SK-N-SH (cell line): ENCODE measurements around the gene NSDHL. TPM values are rescaled to one million over a fixed set of nuclear protein-coding genes. Genes with fewer than 3 reads are reported as not detected.

Experiments used
- CTCF ChIA-PET: fragments of 300-600, 350-600 bp; formaldehyde crosslinking; extraction: SDS; loops from one replicate; lab custom pipeline; 2021; lab: Yijun Ruan, JAX
- POLR2A ChIA-PET: fragments of 350-600 bp; sonication (Branson Sonifier 250); formaldehyde crosslinking; extraction: SDS; loops from one replicate; lab custom pipeline; 2020; ENCODE audit warnings: antibody characterized with exemption, inconsistent platforms; lab: Yijun Ruan, JAX
- DNase-seq: peaks from one replicate; pipeline ENCODE4 v3.0.0; 2012
- H2AFZ ChIP-seq: fragments of 200-600 bp; sonication (generic); 2 replicates; pipeline ENCODE4 v1.8.1; 2016; ENCODE audit warnings: antibody characterized with exemption, mild to moderate bottlenecking, low read depth
- H3F3A ChIP-seq: fragments of 200-600 bp; sonication (generic); replicated peaks from 2 replicates; pipeline ENCODE3; 2016; ENCODE audit warnings: antibody characterized with exemption, mild to moderate bottlenecking; ENCODE audit not compliant: insufficient read depth
- H3K27ac ChIP-seq, 2 experiments: fragments of 200-500 bp in 1 of 2; fragments of 200-600 bp in 1 of 2; sonication (Bioruptor generic) in 1 of 2; sonication (generic), shearing (Covaris generic) in 1 of 2; 2 replicates each; pipeline versions ENCODE4 v1.5.1 to v1.6.1; 2014 to 2016; ENCODE audit warnings: low read depth in 2 of 2, inconsistent platforms in 1 of 2, low read length in 1 of 2, mild to moderate bottlenecking in 1 of 2, mixed read lengths in 1 of 2
- H3K27me3 ChIP-seq: fragments of 200-600 bp; sonication (generic), shearing (Covaris generic); 2 replicates; pipeline ENCODE4 v1.6.1; 2016; ENCODE audit warnings: mixed run types; ENCODE audit not compliant: insufficient read depth
- H3K36me3 ChIP-seq, 2 experiments: fragments of 200-500 bp in 1 of 2; fragments of 200-600 bp in 1 of 2; sonication (Bioruptor generic) in 1 of 2; sonication (generic) in 1 of 2; replicated peaks in 1 of 2; 2 replicates each; pipeline versions ENCODE3 to v1.5.1; 2014 to 2016; ENCODE audit warnings: low read length in 1 of 2, mild to moderate bottlenecking in 1 of 2; ENCODE audit not compliant: insufficient read depth in 2 of 2, control insufficient read depth in 1 of 2
- H3K4me1 ChIP-seq, 2 experiments: fragments of 200-500 bp in 1 of 2; fragments of 200-600 bp in 1 of 2; sonication (Bioruptor generic) in 1 of 2; sonication (generic), shearing (Covaris generic) in 1 of 2; 2 replicates each; pipeline versions ENCODE4 v1.5.1 to v1.6.1; 2014 to 2016; ENCODE audit warnings: low read depth in 1 of 2, low read length in 1 of 2, mixed run types in 1 of 2; ENCODE audit not compliant: insufficient read depth in 2 of 2, control insufficient read depth in 1 of 2
- H3K4me2 ChIP-seq: fragments of 200-600 bp; sonication (generic), shearing (Covaris generic); 2 replicates; pipeline ENCODE4 v1.6.1; 2017; ENCODE audit warnings: mixed run types
- H3K4me3 ChIP-seq, 2 experiments: fragments of 200-500 bp in 1 of 2; fragments of 200-600 bp in 1 of 2; sonication (Bioruptor generic) in 1 of 2; sonication (generic), shearing (Covaris generic) in 1 of 2; 2 replicates each; pipeline versions ENCODE4 v1.5.1 to v1.8.1; 2014 to 2016; ENCODE audit warnings: low read depth in 2 of 2, inconsistent platforms in 1 of 2, low read length in 1 of 2, mild to moderate bottlenecking in 1 of 2, mixed read lengths in 1 of 2, moderate library complexity in 1 of 2
- H3K79me2 ChIP-seq: fragments of 200-600 bp; sonication (generic); 2 replicates; pipeline ENCODE4 v1.8.1; 2017; ENCODE audit warnings: mild to moderate bottlenecking; ENCODE audit not compliant: insufficient read depth
- H3K9ac ChIP-seq: fragments of 200-600 bp; sonication (generic); 2 replicates; pipeline ENCODE4 v1.6.1; 2017; ENCODE audit warnings: mixed run types
- H3K9me2 ChIP-seq: fragments of 200-600 bp; sonication (generic); 2 replicates; pipeline ENCODE4 v1.6.1; 2017; ENCODE audit warnings: mixed run types
- H3K9me3 ChIP-seq: fragments of 200-600 bp; sonication (generic); 2 replicates; pipeline ENCODE4 v1.6.1; 2017; ENCODE audit warnings: mixed run types, mild to moderate bottlenecking, moderate library complexity
- H4K20me1 ChIP-seq: fragments of 200-600 bp; sonication (generic); 2 replicates; pipeline ENCODE4 v1.6.1; 2017; ENCODE audit warnings: mild to moderate bottlenecking, mixed run types; ENCODE audit not compliant: insufficient read depth
- ELF1 ChIP-seq: IDR thresholded peaks from 2 replicates; pipeline ENCODE4 v1.4.0; 2012
- FOXJ3 ChIP-seq: sonication (generic); formaldehyde crosslinking; IDR thresholded peaks from 2 replicates; pipeline ENCODE4 v1.5.1; 2020; ENCODE audit warnings: mild to moderate bottlenecking, missing genetic modification reagents
- GATA2 ChIP-seq: sonication (generic); formaldehyde crosslinking; IDR thresholded peaks from 2 replicates; pipeline ENCODE4 v1.5.0; 2020; ENCODE audit warnings: mild to moderate bottlenecking, missing genetic modification reagents
- MEF2A ChIP-seq: IDR thresholded peaks from 2 replicates; pipeline ENCODE4 v1.4.0; 2012; ENCODE audit warnings: low read depth, borderline replicate concordance
- MXI1 ChIP-seq: IDR thresholded peaks from 2 replicates; pipeline ENCODE4 v1.6.1; 2012; ENCODE audit warnings: mild to moderate bottlenecking, low read depth, low read length, improper control_type of control experiment
- POLR2AphosphoS5 ChIP-seq: IDR thresholded peaks from 2 replicates; pipeline ENCODE4 v1.6.1; 2012; ENCODE audit warnings: low read depth, low read length
- RAD21 ChIP-seq: IDR thresholded peaks from 2 replicates; pipeline ENCODE4 v1.6.1; 2012; ENCODE audit warnings: mild to moderate bottlenecking, low read length
- RXRA ChIP-seq: IDR thresholded peaks from 2 replicates; pipeline ENCODE4 v1.4.0; 2012; ENCODE audit warnings: low read depth, mild to moderate bottlenecking, borderline replicate concordance
- TAF1 ChIP-seq: IDR thresholded peaks from 2 replicates; pipeline ENCODE4 v1.6.1; 2012; ENCODE audit warnings: low read depth, mild to moderate bottlenecking, low read length, moderate library complexity, borderline replicate concordance
- TEAD4 ChIP-seq: IDR thresholded peaks from 2 replicates; pipeline ENCODE4 v1.4.0; 2012; ENCODE audit warnings: mild to moderate bottlenecking, borderline replicate concordance; ENCODE audit not compliant: insufficient read depth
- WGBS: methylation state at CpG from one replicate; pipeline ENCODE4 v1.1.6; 2017; ENCODE audit warnings: low lambda C conversion rate; 5-methylcytosine and 5-hydroxymethylcytosine counted together
- polyA plus RNA-seq, 3 experiments: library from polyadenylated mRNA; depleted of rRNA; stranded (reverse); fragments of >200 nt; gene quantifications; 2 replicates each; pipeline ENCODE4 v1.2.3, GENCODE V29; 2012
- TF ChIP-seq, protein P1 (sequence below): IDR thresholded peaks from 2 replicates; pipeline ENCODE4 v1.4.0; 2012; ENCODE audit warnings: low read depth, borderline replicate concordance
- TF ChIP-seq, protein P2 (sequence below): fragments of 150-350 bp; IDR thresholded peaks from 2 replicates; pipeline ENCODE4 v1.6.1; 2017; ENCODE audit warnings: antibody characterized with exemption, low read length, low read depth, borderline replicate concordance
- TF ChIP-seq, protein P3 (sequence below): IDR thresholded peaks from 2 replicates; pipeline ENCODE4; 2012
- TF ChIP-seq, protein P4 (sequence below): IDR thresholded peaks from 2 replicates; pipeline ENCODE4 v1.4.0; 2012; ENCODE audit warnings: low read depth, borderline replicate concordance

Gene NSDHL
- polyA plus RNA-seq, 1 of the 3 experiments (the other 2 are of a cell fraction) = 24.8 TPM

- H3K9ac ChIP-seq = no peak overlapping the region
- no peaks in the 10 kb centered on the region for H3K79me2 ChIP-seq
- no peaks in the 10 kb centered on the region for H3K36me3 ChIP-seq
- ChIA-PET POLR2A (no interaction called here), CTCF (interaction anchor here (1.6 to 5.5 kb wide), 6 partner anchors 9 to 1060 kb away, joined by 4 to 49 read pairs (median 10); no protein-coding TSS in a partner anchor)
- H4K20me1 ChIP-seq = no peaks in the 10 kb centered on the region
- no peak for DNase-seq
- H3F3A ChIP-seq = no peaks in the 10 kb centered on the region
- H3K9me2 ChIP-seq = no peaks in the 10 kb centered on the region
- 69% methylated on average over 5 of the region's 5 CpGs for WGBS
- no peaks in the 10 kb centered on the region for H3K9me3 ChIP-seq
- H3K27me3 ChIP-seq = no peaks in the 10 kb centered on the region
- no peak overlapping the region for H2AFZ ChIP-seq
- TF ChIP-seq FOXJ3 (CRISPR knock-in tag) (no peak), RXRA (no peak), TEAD4 (no peak), POLR2AphosphoS5 (no peak), RAD21 (no peak), TAF1 (no peak), MXI1 (no peak), ELF1 (no peak), GATA2 (CRISPR knock-in tag) (no peak), MEF2A (no peak)
- TF ChIP-seq, protein P1, sequence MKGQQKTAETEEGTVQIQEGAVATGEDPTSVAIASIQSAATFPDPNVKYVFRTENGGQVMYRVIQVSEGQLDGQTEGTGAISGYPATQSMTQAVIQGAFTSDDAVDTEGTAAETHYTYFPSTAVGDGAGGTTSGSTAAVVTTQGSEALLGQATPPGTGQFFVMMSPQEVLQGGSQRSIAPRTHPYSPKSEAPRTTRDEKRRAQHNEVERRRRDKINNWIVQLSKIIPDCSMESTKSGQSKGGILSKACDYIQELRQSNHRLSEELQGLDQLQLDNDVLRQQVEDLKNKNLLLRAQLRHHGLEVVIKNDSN = no peak
- TF ChIP-seq, protein P2, sequence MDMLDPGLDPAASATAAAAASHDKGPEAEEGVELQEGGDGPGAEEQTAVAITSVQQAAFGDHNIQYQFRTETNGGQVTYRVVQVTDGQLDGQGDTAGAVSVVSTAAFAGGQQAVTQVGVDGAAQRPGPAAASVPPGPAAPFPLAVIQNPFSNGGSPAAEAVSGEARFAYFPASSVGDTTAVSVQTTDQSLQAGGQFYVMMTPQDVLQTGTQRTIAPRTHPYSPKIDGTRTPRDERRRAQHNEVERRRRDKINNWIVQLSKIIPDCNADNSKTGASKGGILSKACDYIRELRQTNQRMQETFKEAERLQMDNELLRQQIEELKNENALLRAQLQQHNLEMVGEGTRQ = no peak
- TF ChIP-seq, protein P3, sequence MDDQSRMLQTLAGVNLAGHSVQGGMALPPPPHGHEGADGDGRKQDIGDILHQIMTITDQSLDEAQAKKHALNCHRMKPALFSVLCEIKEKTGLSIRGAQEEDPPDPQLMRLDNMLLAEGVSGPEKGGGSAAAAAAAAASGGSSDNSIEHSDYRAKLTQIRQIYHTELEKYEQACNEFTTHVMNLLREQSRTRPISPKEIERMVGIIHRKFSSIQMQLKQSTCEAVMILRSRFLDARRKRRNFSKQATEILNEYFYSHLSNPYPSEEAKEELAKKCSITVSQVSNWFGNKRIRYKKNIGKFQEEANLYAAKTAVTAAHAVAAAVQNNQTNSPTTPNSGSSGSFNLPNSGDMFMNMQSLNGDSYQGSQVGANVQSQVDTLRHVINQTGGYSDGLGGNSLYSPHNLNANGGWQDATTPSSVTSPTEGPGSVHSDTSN = no peak
- TF ChIP-seq, protein P4, sequence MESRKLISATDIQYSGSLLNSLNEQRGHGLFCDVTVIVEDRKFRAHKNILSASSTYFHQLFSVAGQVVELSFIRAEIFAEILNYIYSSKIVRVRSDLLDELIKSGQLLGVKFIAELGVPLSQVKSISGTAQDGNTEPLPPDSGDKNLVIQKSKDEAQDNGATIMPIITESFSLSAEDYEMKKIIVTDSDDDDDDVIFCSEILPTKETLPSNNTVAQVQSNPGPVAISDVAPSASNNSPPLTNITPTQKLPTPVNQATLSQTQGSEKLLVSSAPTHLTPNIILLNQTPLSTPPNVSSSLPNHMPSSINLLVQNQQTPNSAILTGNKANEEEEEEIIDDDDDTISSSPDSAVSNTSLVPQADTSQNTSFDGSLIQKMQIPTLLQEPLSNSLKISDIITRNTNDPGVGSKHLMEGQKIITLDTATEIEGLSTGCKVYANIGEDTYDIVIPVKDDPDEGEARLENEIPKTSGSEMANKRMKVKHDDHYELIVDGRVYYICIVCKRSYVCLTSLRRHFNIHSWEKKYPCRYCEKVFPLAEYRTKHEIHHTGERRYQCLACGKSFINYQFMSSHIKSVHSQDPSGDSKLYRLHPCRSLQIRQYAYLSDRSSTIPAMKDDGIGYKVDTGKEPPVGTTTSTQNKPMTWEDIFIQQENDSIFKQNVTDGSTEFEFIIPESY = no peak
- H3K4me2 ChIP-seq = no peak overlapping the region
- peaks cover 0 to 10% of the 10 kb centered on the region in 2 experiments; a peak in 2 of 4 replicates for H3K4me1 ChIP-seq
- H3K27ac ChIP-seq = no peak overlapping the region
- H3K4me3 ChIP-seq = no peak overlapping the region
These were observed 17.7 kb upstream of the NSDHL start for GRCh38 chrX:152813206-152813605.
